WTC11 (cell line): ENCODE results near the gene MMP28. TPM values are rescaled to one million over a fixed set of nuclear protein-coding genes. Genes with fewer than 3 reads are reported as not detected.

Experiments used
- ATAC-seq: fragments of 200-7000 bp; cut with Tn5 transposase; 2 replicates; pipeline ENCODE4 v1.10.0; 2021; ENCODE audit warnings: mild to moderate bottlenecking, moderate library complexity
- CTCF ChIA-PET: fragments of 300-600 bp; sonication (Branson Sonifier 250); formaldehyde crosslinking; loops from one replicate; lab custom pipeline; 2021; ENCODE audit warnings: antibody characterized with exemption; lab: Charles Lee
- POLR2A ChIA-PET: fragments of 350-600 bp; sonication (Branson Sonifier 250); formaldehyde crosslinking; loops from one replicate; lab custom pipeline; 2021; ENCODE audit warnings: antibody characterized with exemption; lab: Charles Lee
- DNase-seq: peaks from one replicate; pipeline ENCODE4 v3.0.0; 2021; ENCODE audit warnings: low spot score
- H3K27ac Mint-ChIP-seq: 2 replicates; pipeline ENCODE4 v1.8.0; 2021; ENCODE audit warnings: mixed read lengths
- H3K27me3 Mint-ChIP-seq: 2 replicates; pipeline ENCODE4 v1.8.0; 2021; ENCODE audit warnings: low read depth, mild to moderate bottlenecking, moderate library complexity, mixed read lengths
- H3K36me3 Mint-ChIP-seq: 2 replicates; pipeline ENCODE4 v1.8.0; 2021; ENCODE audit warnings: mixed read lengths
- H3K4me1 Mint-ChIP-seq: 2 replicates; pipeline ENCODE4 v1.8.0; 2022; ENCODE audit warnings: mixed read lengths
- H3K4me3 Mint-ChIP-seq: 2 replicates; pipeline ENCODE4 v1.8.0; 2021; ENCODE audit warnings: mild to moderate bottlenecking, moderate library complexity, mixed read lengths
- H3K9me3 Mint-ChIP-seq: 2 replicates; pipeline ENCODE4 v1.8.0; 2021; ENCODE audit warnings: mixed read lengths
- CREM ChIP-seq: sonication (generic); formaldehyde crosslinking; IDR thresholded peaks from 2 replicates; pipeline ENCODE4 v1.8.1; 2022; ENCODE audit warnings: mild to moderate bottlenecking, missing genetic modification reagents, moderate library complexity
- FOXK1 ChIP-seq: sonication (generic); formaldehyde crosslinking; IDR thresholded peaks from 2 replicates; pipeline ENCODE4 v1.8.0; 2022; ENCODE audit warnings: mild to moderate bottlenecking, moderate library complexity, missing genetic modification reagents
- GTF2I ChIP-seq: fragments of 250-450 bp; sonication (Bioruptor Pico); conservative IDR thresholded peaks from 2 replicates; pipeline ENCODE4 v1.4.0; 2021; ENCODE audit warnings: mild to moderate bottlenecking
- IRF2 ChIP-seq: sonication (generic); formaldehyde crosslinking; IDR thresholded peaks from 2 replicates; pipeline ENCODE4 v1.8.0; 2022; ENCODE audit warnings: low read depth, missing genetic modification reagents, borderline replicate concordance
- MXD4 ChIP-seq: fragments of 250-450 bp; sonication (Bioruptor Pico); IDR thresholded peaks from 2 replicates; pipeline ENCODE4 v1.8.0; 2021; ENCODE audit warnings: mild to moderate bottlenecking, moderate library complexity, borderline replicate concordance
- NFYB ChIP-seq: sonication (generic); formaldehyde crosslinking; conservative IDR thresholded peaks from 2 replicates; pipeline ENCODE4 v1.8.0; 2022; ENCODE audit warnings: low read depth, missing genetic modification reagents
- TEAD4 ChIP-seq: sonication (generic); formaldehyde crosslinking; IDR thresholded peaks from 2 replicates; pipeline ENCODE4 v1.8.0; 2022; ENCODE audit warnings: mild to moderate bottlenecking, missing genetic modification reagents
- total RNA-seq: library from RNA; stranded (reverse); gene quantifications from 3 replicates; pipeline ENCODE4 v1.2.3, GENCODE V29; 2021
- TF ChIP-seq, protein P1 (sequence below): sonication (generic); formaldehyde crosslinking; conservative IDR thresholded peaks from 2 replicates; pipeline ENCODE4 v1.8.1; 2022; ENCODE audit warnings: mild to moderate bottlenecking, missing genetic modification reagents
- TF ChIP-seq, protein P2 (sequence below): fragments of 250-450 bp; sonication (Bioruptor Pico); IDR thresholded peaks from 2 replicates; pipeline ENCODE4 v1.8.0; 2021; ENCODE audit warnings: mild to moderate bottlenecking
- TF ChIP-seq, protein P3 (sequence below): sonication (generic); formaldehyde crosslinking; IDR thresholded peaks from 2 replicates; pipeline ENCODE4 v1.8.0; 2023; ENCODE audit warnings: missing genetic modification reagents, mild to moderate bottlenecking, borderline replicate concordance
- TF ChIP-seq, protein P4 (sequence below): fragments of 250-450 bp; sonication (Bioruptor Pico); IDR thresholded peaks from 2 replicates; pipeline ENCODE4 v1.9.0; 2021; ENCODE audit warnings: mild to moderate bottlenecking, borderline replicate concordance

Gene MMP28
- total RNA-seq, 1 experiment from 2014 or later = 0.22 TPM

DNA sequence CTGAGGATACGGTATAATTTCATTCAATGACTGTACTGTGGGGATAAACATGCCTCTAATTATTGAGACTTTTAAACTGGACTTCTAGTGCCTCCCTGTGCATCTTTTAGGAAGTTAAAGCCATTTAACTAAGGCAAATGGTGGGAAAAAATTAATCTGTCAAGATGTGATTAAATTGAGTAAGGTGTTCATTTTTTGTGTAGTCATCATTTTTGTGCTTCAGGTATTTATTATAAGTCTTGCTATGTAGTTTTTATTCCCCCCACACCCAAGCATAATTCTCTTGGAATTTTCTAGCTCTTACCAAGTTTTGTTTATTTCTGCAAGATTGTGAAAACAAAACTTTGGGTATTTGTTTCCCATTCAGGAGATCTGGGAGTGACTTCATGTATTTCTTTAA, 24.0 kb upstream of the MMP28 start:
- Mint-ChIP-seq H3K36me3 (peaks cover 62% of the 10 kb centered on the region), H3K27ac (no peak overlapping the region)
- POLR2A ChIA-PET = interaction anchor here (0.9 kb wide), 1 partner anchor 11 kb away, joined by 3 read pairs; the partner anchor contains the start of gene TAF15

DNA sequence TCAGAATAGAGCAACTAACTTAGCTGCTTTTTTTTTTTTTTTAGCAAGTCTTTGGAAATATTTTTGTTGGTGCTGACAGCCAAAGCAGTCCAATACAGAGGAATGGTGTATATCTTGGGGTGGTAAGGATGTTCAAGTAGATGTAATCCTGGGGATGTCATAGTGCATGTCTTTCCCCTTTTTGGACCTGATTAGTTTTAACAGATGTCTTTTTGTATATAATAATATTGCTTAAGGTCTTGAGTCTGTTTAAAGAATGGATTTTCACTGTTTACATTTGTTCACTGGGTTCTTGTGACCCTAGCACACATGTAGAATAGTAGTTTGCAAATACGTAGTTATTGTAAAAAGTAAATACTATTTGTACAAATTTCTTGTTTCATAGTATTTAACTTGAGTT, 21.8 kb upstream of the MMP28 start:
- H3K27me3 Mint-ChIP-seq = no peaks in the 10 kb centered on the region
- peaks cover 8% of the 10 kb centered on the region for H3K4me1 Mint-ChIP-seq
- TF ChIP-seq IRF2 (CRISPR knock-in tag) (no peak), GTF2I (no peak), NFYB (CRISPR knock-in tag) (no peak), TEAD4 (no peak), MXD4 (no peak), CREM (CRISPR knock-in tag) (no peak)
- TF ChIP-seq, protein P1, sequence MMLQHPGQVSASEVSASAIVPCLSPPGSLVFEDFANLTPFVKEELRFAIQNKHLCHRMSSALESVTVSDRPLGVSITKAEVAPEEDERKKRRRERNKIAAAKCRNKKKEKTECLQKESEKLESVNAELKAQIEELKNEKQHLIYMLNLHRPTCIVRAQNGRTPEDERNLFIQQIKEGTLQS (CRISPR knock-in tag) = no peak
- TF ChIP-seq, protein P2, sequence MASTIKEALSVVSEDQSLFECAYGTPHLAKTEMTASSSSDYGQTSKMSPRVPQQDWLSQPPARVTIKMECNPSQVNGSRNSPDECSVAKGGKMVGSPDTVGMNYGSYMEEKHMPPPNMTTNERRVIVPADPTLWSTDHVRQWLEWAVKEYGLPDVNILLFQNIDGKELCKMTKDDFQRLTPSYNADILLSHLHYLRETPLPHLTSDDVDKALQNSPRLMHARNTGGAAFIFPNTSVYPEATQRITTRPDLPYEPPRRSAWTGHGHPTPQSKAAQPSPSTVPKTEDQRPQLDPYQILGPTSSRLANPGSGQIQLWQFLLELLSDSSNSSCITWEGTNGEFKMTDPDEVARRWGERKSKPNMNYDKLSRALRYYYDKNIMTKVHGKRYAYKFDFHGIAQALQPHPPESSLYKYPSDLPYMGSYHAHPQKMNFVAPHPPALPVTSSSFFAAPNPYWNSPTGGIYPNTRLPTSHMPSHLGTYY = no peak
- TF ChIP-seq, protein P3, sequence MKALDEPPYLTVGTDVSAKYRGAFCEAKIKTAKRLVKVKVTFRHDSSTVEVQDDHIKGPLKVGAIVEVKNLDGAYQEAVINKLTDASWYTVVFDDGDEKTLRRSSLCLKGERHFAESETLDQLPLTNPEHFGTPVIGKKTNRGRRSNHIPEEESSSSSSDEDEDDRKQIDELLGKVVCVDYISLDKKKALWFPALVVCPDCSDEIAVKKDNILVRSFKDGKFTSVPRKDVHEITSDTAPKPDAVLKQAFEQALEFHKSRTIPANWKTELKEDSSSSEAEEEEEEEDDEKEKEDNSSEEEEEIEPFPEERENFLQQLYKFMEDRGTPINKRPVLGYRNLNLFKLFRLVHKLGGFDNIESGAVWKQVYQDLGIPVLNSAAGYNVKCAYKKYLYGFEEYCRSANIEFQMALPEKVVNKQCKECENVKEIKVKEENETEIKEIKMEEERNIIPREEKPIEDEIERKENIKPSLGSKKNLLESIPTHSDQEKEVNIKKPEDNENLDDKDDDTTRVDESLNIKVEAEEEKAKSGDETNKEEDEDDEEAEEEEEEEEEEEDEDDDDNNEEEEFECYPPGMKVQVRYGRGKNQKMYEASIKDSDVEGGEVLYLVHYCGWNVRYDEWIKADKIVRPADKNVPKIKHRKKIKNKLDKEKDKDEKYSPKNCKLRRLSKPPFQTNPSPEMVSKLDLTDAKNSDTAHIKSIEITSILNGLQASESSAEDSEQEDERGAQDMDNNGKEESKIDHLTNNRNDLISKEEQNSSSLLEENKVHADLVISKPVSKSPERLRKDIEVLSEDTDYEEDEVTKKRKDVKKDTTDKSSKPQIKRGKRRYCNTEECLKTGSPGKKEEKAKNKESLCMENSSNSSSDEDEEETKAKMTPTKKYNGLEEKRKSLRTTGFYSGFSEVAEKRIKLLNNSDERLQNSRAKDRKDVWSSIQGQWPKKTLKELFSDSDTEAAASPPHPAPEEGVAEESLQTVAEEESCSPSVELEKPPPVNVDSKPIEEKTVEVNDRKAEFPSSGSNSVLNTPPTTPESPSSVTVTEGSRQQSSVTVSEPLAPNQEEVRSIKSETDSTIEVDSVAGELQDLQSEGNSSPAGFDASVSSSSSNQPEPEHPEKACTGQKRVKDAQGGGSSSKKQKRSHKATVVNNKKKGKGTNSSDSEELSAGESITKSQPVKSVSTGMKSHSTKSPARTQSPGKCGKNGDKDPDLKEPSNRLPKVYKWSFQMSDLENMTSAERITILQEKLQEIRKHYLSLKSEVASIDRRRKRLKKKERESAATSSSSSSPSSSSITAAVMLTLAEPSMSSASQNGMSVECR (CRISPR knock-in tag) = no peak
- TF ChIP-seq, protein P4, sequence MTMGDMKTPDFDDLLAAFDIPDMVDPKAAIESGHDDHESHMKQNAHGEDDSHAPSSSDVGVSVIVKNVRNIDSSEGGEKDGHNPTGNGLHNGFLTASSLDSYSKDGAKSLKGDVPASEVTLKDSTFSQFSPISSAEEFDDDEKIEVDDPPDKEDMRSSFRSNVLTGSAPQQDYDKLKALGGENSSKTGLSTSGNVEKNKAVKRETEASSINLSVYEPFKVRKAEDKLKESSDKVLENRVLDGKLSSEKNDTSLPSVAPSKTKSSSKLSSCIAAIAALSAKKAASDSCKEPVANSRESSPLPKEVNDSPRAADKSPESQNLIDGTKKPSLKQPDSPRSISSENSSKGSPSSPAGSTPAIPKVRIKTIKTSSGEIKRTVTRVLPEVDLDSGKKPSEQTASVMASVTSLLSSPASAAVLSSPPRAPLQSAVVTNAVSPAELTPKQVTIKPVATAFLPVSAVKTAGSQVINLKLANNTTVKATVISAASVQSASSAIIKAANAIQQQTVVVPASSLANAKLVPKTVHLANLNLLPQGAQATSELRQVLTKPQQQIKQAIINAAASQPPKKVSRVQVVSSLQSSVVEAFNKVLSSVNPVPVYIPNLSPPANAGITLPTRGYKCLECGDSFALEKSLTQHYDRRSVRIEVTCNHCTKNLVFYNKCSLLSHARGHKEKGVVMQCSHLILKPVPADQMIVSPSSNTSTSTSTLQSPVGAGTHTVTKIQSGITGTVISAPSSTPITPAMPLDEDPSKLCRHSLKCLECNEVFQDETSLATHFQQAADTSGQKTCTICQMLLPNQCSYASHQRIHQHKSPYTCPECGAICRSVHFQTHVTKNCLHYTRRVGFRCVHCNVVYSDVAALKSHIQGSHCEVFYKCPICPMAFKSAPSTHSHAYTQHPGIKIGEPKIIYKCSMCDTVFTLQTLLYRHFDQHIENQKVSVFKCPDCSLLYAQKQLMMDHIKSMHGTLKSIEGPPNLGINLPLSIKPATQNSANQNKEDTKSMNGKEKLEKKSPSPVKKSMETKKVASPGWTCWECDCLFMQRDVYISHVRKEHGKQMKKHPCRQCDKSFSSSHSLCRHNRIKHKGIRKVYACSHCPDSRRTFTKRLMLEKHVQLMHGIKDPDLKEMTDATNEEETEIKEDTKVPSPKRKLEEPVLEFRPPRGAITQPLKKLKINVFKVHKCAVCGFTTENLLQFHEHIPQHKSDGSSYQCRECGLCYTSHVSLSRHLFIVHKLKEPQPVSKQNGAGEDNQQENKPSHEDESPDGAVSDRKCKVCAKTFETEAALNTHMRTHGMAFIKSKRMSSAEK (CRISPR knock-in tag) = no peak
- no peak overlapping the region for H3K4me3 Mint-ChIP-seq
- no peaks in the 10 kb centered on the region for H3K9me3 Mint-ChIP-seq
- peaks cover 51% of the 10 kb centered on the region for H3K36me3 Mint-ChIP-seq
- no peak for DNase-seq
- H3K27ac Mint-ChIP-seq = no peak overlapping the region
- no peak for ATAC-seq
- CTCF ChIA-PET = interaction anchor here (1.4 to 2.8 kb wide), 2 partner anchors 9 to 53 kb away, joined by 5 to 17 read pairs; partner anchors contain the start of gene TAF15
- POLR2A ChIA-PET = interaction anchor here (0.7 kb wide), 1 partner anchor 62 kb away, joined by 5 read pairs; no protein-coding TSS in a partner anchor

More for the DNA sequence above, 24.0 kb upstream of the MMP28 start:
- DNase-seq = no peak
- TF ChIP-seq FOXK1 (CRISPR knock-in tag) (no peak), IRF2 (CRISPR knock-in tag) (no peak)
- ATAC-seq = no peak
- H3K4me3 Mint-ChIP-seq = no peak overlapping the region
- H3K4me1 Mint-ChIP-seq = 0 out of 2 replicates have a peak, but pooled peaks cover 3% of the 10 kb centered on the region
- no peaks in the 10 kb centered on the region for H3K9me3 Mint-ChIP-seq
- CTCF ChIA-PET = interaction anchor here (1.3 kb wide), 1 partner anchor 55 kb away, joined by 3 read pairs; no protein-coding TSS in a partner anchor
- H3K27me3 Mint-ChIP-seq = no peaks in the 10 kb centered on the region
